Right lobe of liver (tissue), 4 donors: ENCODE measurements around the gene ZNF367.

Experiments used
- CTCF ChIP-seq, 4 donors: fragments of 200-600 bp in 3 of 4; fragments of 450-650 bp in 1 of 4; IDR thresholded peaks; one replicate each; pipeline versions ENCODE4 v1.5.1 to v1.8.0; 2016 to 2022; ENCODE audit warnings: antibody characterized with exemption in 4 of 4, mild to moderate bottlenecking in 2 of 4
- POLR2A ChIP-seq: fragments of 450-650 bp; IDR thresholded peaks from one replicate; pipeline ENCODE4 v1.6.1; 2017; ENCODE audit warnings: antibody characterized with exemption, mild to moderate bottlenecking
- donor health status: DM: no; HTN: no; CAD: no.
- donor health status: DM: no; HTN: no; CAD: no.
- donor health status: DM: no; HTN: yes; CAD: no.

GRCh38 chr9:96457266-96457665 is 39.1 kb upstream of the ZNF367 start:
- no peak for TF ChIP-seq POLR2A
- TF ChIP-seq CTCF (IDR thresholded peaks at IDR 0.05) = no peak
